C4-2B (cell line): ENCODE data around the gene RCCD1.

ENCODE experiments used
- CTCF ChIP-seq: fragments of 450-650 bp; conservative IDR thresholded peaks from 2 replicates; pipeline ENCODE4 v1.5.1; 2017; ENCODE audit warnings: mild to moderate bottlenecking
- ZFX ChIP-seq: fragments of 450-650 bp; IDR thresholded peaks from 2 replicates; pipeline ENCODE4 v1.6.1; 2017

GRCh38 chr15:90990446-90990845, 35.8 kb downstream of the RCCD1 start:
- no peak for TF ChIP-seq CTCF
- no peak for TF ChIP-seq ZFX
